H9 (cell line): ENCODE measurements around the gene OR6K6. TPM values are rescaled to one million over a fixed set of nuclear protein-coding genes. Genes with fewer than 3 reads are reported as not detected.

Experiments used
- DNase-seq: peaks from one replicate; pipeline ENCODE4 v3.0.0-alpha.2; 2017
- H2AFZ ChIP-seq: one replicate; pipeline ENCODE4 v1.6.1; 2013; ENCODE audit warnings: mild to moderate bottlenecking, low read length, control low read depth, moderate library complexity
- H2AK5ac ChIP-seq: 2 replicates; pipeline ENCODE4 v1.6.1; 2013; ENCODE audit warnings: low read length, control low read depth, mixed read lengths; ENCODE audit not compliant: insufficient read length
- H2BK120ac ChIP-seq: one replicate; pipeline ENCODE4 v1.6.1; 2013; ENCODE audit warnings: low read depth, mild to moderate bottlenecking, low read length, control low read depth, inconsistent platforms; ENCODE audit not compliant: poor library complexity, severe bottlenecking
- H2BK12ac ChIP-seq: 2 replicates; pipeline ENCODE4 v1.6.1; 2013; ENCODE audit warnings: low read length, control low read depth, mixed read lengths, low read depth; ENCODE audit not compliant: insufficient read length
- H2BK15ac ChIP-seq: 2 replicates; pipeline ENCODE4 v1.6.1; 2013; ENCODE audit warnings: low read depth, low read length, control low read depth
- H2BK20ac ChIP-seq: one replicate; pipeline ENCODE4 v1.6.1; 2013; ENCODE audit warnings: low read depth, mild to moderate bottlenecking, low read length, control low read depth, inconsistent platforms; ENCODE audit not compliant: poor library complexity, severe bottlenecking
- H2BK5ac ChIP-seq: 2 replicates; pipeline ENCODE4 v1.6.1; 2013; ENCODE audit warnings: low read length, control low read depth, mixed read lengths; ENCODE audit not compliant: insufficient read length
- H3K14ac ChIP-seq: 2 replicates; pipeline ENCODE4 v1.6.1; 2013; ENCODE audit warnings: low read length, control low read depth; ENCODE audit not compliant: insufficient read depth
- H3K18ac ChIP-seq: 2 replicates; pipeline ENCODE4 v1.6.1; 2013; ENCODE audit warnings: low read depth, mild to moderate bottlenecking, mixed read lengths, low read length, control low read depth; ENCODE audit not compliant: insufficient read length
- H3K23ac ChIP-seq: 2 replicates; pipeline ENCODE4 v1.6.1; 2013; ENCODE audit warnings: low read length, control low read depth, mixed read lengths, low read depth; ENCODE audit not compliant: insufficient read length
- H3K23me2 ChIP-seq: 2 replicates; pipeline ENCODE4 v1.6.1; 2013; ENCODE audit warnings: low read depth, mild to moderate bottlenecking, mixed read lengths, low read length, control low read depth; ENCODE audit not compliant: insufficient read length, poor library complexity, severe bottlenecking
- H3K27ac ChIP-seq: 2 replicates; pipeline ENCODE4 v1.5.1; 2013; ENCODE audit warnings: low read length, control low read depth, mixed read lengths, low read depth; ENCODE audit not compliant: insufficient read length
- H3K27me3 ChIP-seq: 2 replicates; pipeline ENCODE4 v1.6.1; 2013; ENCODE audit warnings: low read length, control low read depth, inconsistent platforms; ENCODE audit not compliant: insufficient read depth
- H3K4ac ChIP-seq: 2 replicates; pipeline ENCODE4 v1.6.1; 2013; ENCODE audit warnings: low read depth, mild to moderate bottlenecking, control low read depth, inconsistent platforms, low read length, moderate library complexity
- H3K4me1 ChIP-seq: 2 replicates; pipeline ENCODE4 v1.6.1; 2013; ENCODE audit warnings: low read length, control low read depth, inconsistent platforms; ENCODE audit not compliant: insufficient read depth
- H3K4me2 ChIP-seq: 2 replicates; pipeline ENCODE4 v1.6.1; 2013; ENCODE audit warnings: low read length, control low read depth, mixed read lengths; ENCODE audit not compliant: insufficient read length, insufficient read depth
- H3K56ac ChIP-seq: 2 replicates; pipeline ENCODE4 v1.6.1; 2013; ENCODE audit warnings: low read depth, mild to moderate bottlenecking, mixed read lengths, low read length, control low read depth; ENCODE audit not compliant: insufficient read length
- H3K79me1 ChIP-seq: 2 replicates; pipeline ENCODE4 v1.6.1; 2013; ENCODE audit warnings: low read depth, mild to moderate bottlenecking, moderate library complexity, low read length, control low read depth, inconsistent platforms; ENCODE audit not compliant: insufficient read depth, poor library complexity, severe bottlenecking
- H3K79me2 ChIP-seq: 2 replicates; pipeline ENCODE4 v1.6.1; 2013; ENCODE audit warnings: low read length, control low read depth, inconsistent platforms; ENCODE audit not compliant: insufficient read depth
- H3K9ac ChIP-seq: 2 replicates; pipeline ENCODE4 v1.6.1; 2013; ENCODE audit warnings: low read length, control low read depth, mixed read lengths; ENCODE audit not compliant: insufficient read length; ENCODE audit errors: extremely low read depth
- H3K9me3 ChIP-seq: one replicate; pipeline ENCODE4 v1.6.1; 2013; ENCODE audit warnings: low read depth, low read length, inconsistent platforms; ENCODE audit not compliant: control insufficient read depth
- H3T11ph ChIP-seq: one replicate; pipeline ENCODE4 v1.6.1; 2013; ENCODE audit warnings: mild to moderate bottlenecking, low read length, control low read depth, inconsistent platforms
- H4K20me1 ChIP-seq: one replicate; pipeline ENCODE4 v1.6.1; 2013; ENCODE audit not compliant: control insufficient read depth, insufficient read length, insufficient read depth
- H4K5ac ChIP-seq: 2 replicates; pipeline ENCODE4 v1.6.1; 2013; ENCODE audit warnings: low read depth, mild to moderate bottlenecking, mixed read lengths, low read length, control low read depth; ENCODE audit not compliant: insufficient read length
- H4K8ac ChIP-seq: replicated peaks from 2 replicates; pipeline ENCODE4 v1.6.1; 2013; ENCODE audit warnings: low read length, control low read depth, mixed read lengths, low read depth; ENCODE audit not compliant: insufficient read length
- H4K91ac ChIP-seq: 2 replicates; pipeline ENCODE4 v1.6.1; 2013; ENCODE audit warnings: low read depth, mild to moderate bottlenecking, moderate library complexity, mixed read lengths, low read length, control low read depth; ENCODE audit not compliant: insufficient read length
- H3K27ac Mint-ChIP-seq, 3 experiments: 2 replicates in 2 of 3; 3 replicates in 1 of 3; pipeline ENCODE4 v1.8.0; 2020 to 2021; ENCODE audit warnings: mixed read lengths in 3 of 3, mild to moderate bottlenecking in 1 of 3, moderate library complexity in 1 of 3
- H3K27me3 Mint-ChIP-seq: 2 replicates; pipeline ENCODE4 v1.8.0; 2021; ENCODE audit warnings: low read depth, mild to moderate bottlenecking, moderate library complexity, mixed read lengths
- H3K36me3 Mint-ChIP-seq, 3 experiments: 2 replicates in 2 of 3; 3 replicates in 1 of 3; pipeline ENCODE4 v1.8.0; 2020 to 2021; ENCODE audit warnings: low read depth in 3 of 3, mixed read lengths in 3 of 3; ENCODE audit not compliant: insufficient read depth in 1 of 3
- H3K4me1 Mint-ChIP-seq, 2 experiments: 2 replicates each; pipeline ENCODE4 v1.8.0; 2020; ENCODE audit warnings: mixed read lengths in 2 of 2
- H3K4me3 Mint-ChIP-seq, 2 experiments: 2 replicates in 1 of 2; 3 replicates in 1 of 2; pipeline ENCODE4 v1.8.0; 2020 to 2021; ENCODE audit warnings: mild to moderate bottlenecking in 2 of 2, mixed read lengths in 2 of 2, moderate library complexity in 1 of 2
- H3K9me3 Mint-ChIP-seq, 2 experiments: 2 replicates in 1 of 2; 3 replicates in 1 of 2; pipeline ENCODE4 v1.8.0; 2020; ENCODE audit warnings: mild to moderate bottlenecking in 2 of 2, mixed read lengths in 2 of 2, moderate library complexity in 1 of 2
- WGBS: extraction: QIAGEN DNeasy Blood & Tissue Kit; methylation state at CpG from one replicate; pipeline ENCODE4 v1.1.7; 2013; ENCODE audit warnings: missing lambda C conversion rate, low lambda C conversion rate, mixed read lengths; ENCODE audit not compliant: insufficient read length; ENCODE audit errors: extremely low coverage; 5-methylcytosine and 5-hydroxymethylcytosine counted together
- total RNA-seq: library from RNA; stranded (reverse); gene quantifications from 2 replicates; pipeline ENCODE4 v1.2.1, GENCODE V29; 2021
- TF ChIP-seq, protein P1 (sequence below): fragments of 200-600 bp; sonication (generic); conservative IDR thresholded peaks from 3 replicates; pipeline ENCODE4 v1.8.0; 2021; ENCODE audit warnings: antibody characterized with exemption, mild to moderate bottlenecking

The OR6K6 gene
- total RNA-seq, 1 experiment from 2014 or later, result not detected

DNA sequence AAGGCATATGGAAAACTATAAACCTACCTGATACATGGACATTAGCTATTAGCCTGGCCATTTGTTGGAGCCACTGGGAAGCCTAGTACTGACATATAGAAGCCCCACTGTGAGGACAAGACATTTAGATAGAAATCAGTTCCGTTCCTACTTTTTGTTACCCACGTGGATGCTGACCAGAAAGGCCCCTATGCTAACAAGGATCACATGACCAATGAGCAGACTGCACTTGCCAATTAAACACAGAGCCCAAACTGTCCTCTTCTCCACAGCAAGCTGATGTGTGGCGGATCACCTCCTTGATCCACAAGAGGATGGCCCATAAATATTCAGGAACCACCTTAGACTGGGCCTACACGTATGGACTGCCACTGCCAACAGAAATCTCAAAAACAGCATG lies 22.8 kb upstream of the OR6K6 start:
- Histone ChIP-seq H2BK12ac (no peak overlapping the region), H3K27me3 (no peaks in the 10 kb centered on the region), H4K20me1 (no peaks in the 10 kb centered on the region), H2AFZ (no peak overlapping the region), H2BK15ac (no peak overlapping the region), H2BK20ac (no peak overlapping the region), H3K18ac (no peak overlapping the region), H3K79me1 (no peaks in the 10 kb centered on the region), H3K56ac (no peak overlapping the region), H2BK120ac (no peak overlapping the region), H4K91ac (no peak overlapping the region), H4K8ac (no peak overlapping the region), H3K9me3 (no peaks in the 10 kb centered on the region), H2AK5ac (no peak overlapping the region), H3K27ac (no peak overlapping the region), H3K9ac (no peak overlapping the region), H3K4ac (no peak overlapping the region), H3K23ac (no peak overlapping the region), H3K79me2 (no peaks in the 10 kb centered on the region), H3T11ph (no peak overlapping the region), H3K4me1 (no peaks in the 10 kb centered on the region), H4K5ac (no peak overlapping the region), H3K4me2 (no peak overlapping the region), H3K23me2 (no peaks in the 10 kb centered on the region), H3K14ac (no peak overlapping the region), H2BK5ac (no peak overlapping the region)
- Mint-ChIP-seq H3K4me3 (no peak overlapping the region), H3K4me1 (no peaks in the 10 kb centered on the region), H3K9me3 (no peaks in the 10 kb centered on the region), H3K36me3 (no peaks in the 10 kb centered on the region), H3K27me3 (no peaks in the 10 kb centered on the region; the same call in 1 of the 2 replicates), H3K27ac (no peak overlapping the region; a peak in 1 of 7 replicates)
- no peak for DNase-seq
- no CpG with 5 or more reads among the region's 4 CpGs for WGBS
- TF ChIP-seq, protein P1, sequence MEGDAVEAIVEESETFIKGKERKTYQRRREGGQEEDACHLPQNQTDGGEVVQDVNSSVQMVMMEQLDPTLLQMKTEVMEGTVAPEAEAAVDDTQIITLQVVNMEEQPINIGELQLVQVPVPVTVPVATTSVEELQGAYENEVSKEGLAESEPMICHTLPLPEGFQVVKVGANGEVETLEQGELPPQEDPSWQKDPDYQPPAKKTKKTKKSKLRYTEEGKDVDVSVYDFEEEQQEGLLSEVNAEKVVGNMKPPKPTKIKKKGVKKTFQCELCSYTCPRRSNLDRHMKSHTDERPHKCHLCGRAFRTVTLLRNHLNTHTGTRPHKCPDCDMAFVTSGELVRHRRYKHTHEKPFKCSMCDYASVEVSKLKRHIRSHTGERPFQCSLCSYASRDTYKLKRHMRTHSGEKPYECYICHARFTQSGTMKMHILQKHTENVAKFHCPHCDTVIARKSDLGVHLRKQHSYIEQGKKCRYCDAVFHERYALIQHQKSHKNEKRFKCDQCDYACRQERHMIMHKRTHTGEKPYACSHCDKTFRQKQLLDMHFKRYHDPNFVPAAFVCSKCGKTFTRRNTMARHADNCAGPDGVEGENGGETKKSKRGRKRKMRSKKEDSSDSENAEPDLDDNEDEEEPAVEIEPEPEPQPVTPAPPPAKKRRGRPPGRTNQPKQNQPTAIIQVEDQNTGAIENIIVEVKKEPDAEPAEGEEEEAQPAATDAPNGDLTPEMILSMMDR, result no peak
